ENCODE results near the gene NOL4L.

Gene NOL4L

DNA sequence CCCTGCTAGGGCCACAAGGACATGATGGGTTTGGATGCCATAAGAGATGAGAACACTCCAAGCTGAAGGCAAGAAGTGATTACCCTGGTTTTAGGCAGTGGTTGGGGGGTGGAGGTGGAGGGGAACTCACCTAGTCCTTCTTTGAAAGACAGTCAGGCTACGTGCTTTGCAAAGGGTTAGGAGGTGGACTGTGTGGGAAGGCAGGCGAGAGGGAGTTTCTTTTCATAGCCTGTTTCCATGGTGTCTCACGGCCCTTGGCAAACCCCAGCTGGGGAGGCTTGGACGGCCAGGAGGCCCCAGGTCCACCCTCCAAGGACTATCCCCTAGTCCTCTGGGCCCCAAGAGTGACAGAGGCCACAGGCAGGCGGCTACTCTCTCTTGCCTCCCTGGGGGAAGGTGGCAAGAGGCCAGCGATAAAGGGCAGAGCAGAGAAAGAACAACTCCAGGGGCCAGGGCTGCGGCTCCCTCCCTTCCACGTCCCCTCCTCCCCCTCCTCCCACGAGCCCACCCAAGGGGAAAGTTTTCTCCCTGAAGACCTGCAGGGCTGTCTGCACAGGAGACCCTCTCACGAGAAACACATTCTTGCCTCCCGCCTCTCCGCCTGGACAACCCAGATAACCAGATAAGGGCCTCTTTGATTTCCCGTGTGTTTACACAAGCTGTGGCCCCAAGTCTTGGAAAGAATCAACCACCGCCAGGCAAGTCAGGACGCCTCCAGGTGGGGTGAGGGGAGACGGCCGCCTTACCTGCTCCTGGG is 74.4 kb downstream of the NOL4L start:
- no peak overlapping the region for H3K4me3 ChIP-seq (ENCODE audit: low read depth, low read length)

GRCh38 chr20:32510120-32510600 is 75.0 kb downstream of the NOL4L start:
- no peak overlapping the region for H3K4me3 ChIP-seq (ENCODE audit: low read depth, low read length)
- no peak for TF ChIP-seq CTCF (IDR thresholded peaks at IDR 0.05; ENCODE audit: borderline replicate concordance, insufficient read depth, low read depth, low read length)

More for the DNA sequence above, 74.4 kb downstream of the NOL4L start:
- no peak for TF ChIP-seq CTCF (IDR thresholded peaks at IDR 0.05; ENCODE audit: borderline replicate concordance, insufficient read depth, low read depth, low read length)

DNA sequence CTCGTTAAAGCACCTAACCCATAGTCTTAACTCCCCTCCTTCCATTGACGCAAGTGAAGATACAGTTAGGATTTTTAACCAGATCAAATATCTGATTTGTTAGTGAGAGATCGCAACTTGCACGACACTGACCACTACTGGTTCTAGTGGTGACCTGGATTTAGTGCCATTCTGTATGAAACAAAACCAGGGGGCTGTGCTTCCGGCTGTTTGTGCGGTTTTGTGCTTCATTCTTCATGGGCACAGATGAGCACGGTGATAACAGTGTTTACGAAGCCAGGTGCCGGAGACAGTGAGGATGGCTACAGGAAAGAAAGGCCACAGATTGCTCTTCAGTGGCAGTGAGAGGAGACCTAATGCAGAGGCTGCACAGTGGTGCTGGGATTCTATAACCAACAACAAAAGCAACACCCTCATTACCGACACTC is 75.5 kb downstream of the NOL4L start:
- H3K4me3 ChIP-seq (ENCODE audit: low read depth, low read length): no peak overlapping the region
- no peak for TF ChIP-seq CTCF (IDR thresholded peaks at IDR 0.05; ENCODE audit: borderline replicate concordance, insufficient read depth, low read depth, low read length)

DNA sequence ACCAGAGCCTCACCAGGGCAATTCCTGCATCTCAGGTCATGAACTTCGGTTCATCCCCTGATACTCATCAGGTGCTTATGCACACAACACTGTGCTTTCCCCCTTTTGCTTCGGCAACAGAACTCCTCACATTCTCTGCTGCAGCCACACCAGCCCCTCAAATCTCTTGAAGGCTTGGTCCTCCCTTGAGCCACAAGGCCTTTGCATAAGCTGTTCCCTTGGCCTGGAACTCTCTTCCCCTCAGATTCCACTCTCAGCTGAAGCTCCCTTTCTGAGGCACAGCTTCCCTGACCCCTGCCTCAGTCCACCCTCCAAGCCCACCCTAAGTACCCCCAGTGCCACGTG is 76.4 kb downstream of the NOL4L start:
- H3K4me3 ChIP-seq (ENCODE audit: low read depth, low read length): no peak overlapping the region
- TF ChIP-seq CTCF (IDR thresholded peaks at IDR 0.05; ENCODE audit: borderline replicate concordance, insufficient read depth, low read depth, low read length): no peak

- TF ChIP-seq CTCF (IDR thresholded peaks at IDR 0.05; ENCODE audit: borderline replicate concordance, insufficient read depth, low read depth, low read length): no peak
- no peak overlapping the region for H3K4me3 ChIP-seq (ENCODE audit: low read depth, low read length)
These were observed 76.9 kb downstream of the NOL4L start for GRCh38 chr20:32507998-32508774.

- no peak overlapping the region for H3K4me3 ChIP-seq (ENCODE audit: low read depth, low read length)
- no peak for TF ChIP-seq CTCF (IDR thresholded peaks at IDR 0.05; ENCODE audit: borderline replicate concordance, insufficient read depth, low read depth, low read length)
These were observed 78.4 kb downstream of the NOL4L start for GRCh38 chr20:32506721-32507120.
